Endothelial cell of umbilical vein (primary cell): ENCODE measurements around the gene NUDT3. TPM values are rescaled to one million over a fixed set of nuclear protein-coding genes. Genes with fewer than 3 reads are reported as not detected.
A peak's percentile ranks its signal among the peaks of the same experiment; 100 is the strongest.

Experiments
- BruUV-seq: library from RNA; stranded (reverse); fragments of 400-500 nt; replicated peaks from 2 replicates; lab custom pipeline; 2021; lab: Mats Ljungman, UMichigan
- CTCF ChIA-PET: fragments of 300-600, 350-600 bp; sonication (Branson Sonifier 250); formaldehyde crosslinking; loops from one replicate; lab custom pipeline; 2021; ENCODE audit warnings: antibody characterized with exemption, inconsistent platforms; lab: Charles Lee
- POLR2A ChIA-PET: fragments of 300-600, 350-600 bp; sonication (Branson Sonifier 250); formaldehyde crosslinking; loops from one replicate; lab custom pipeline; 2021; ENCODE audit warnings: antibody characterized with exemption, inconsistent platforms; lab: Charles Lee
- DNase-seq: peaks from one replicate; pipeline ENCODE4 v3.0.0-alpha.2; 2011; ENCODE audit warnings: low read depth, low spot score
- FAIRE-seq: peaks from 2 replicates; lab custom pipeline; 2011; peaks lifted over from hg19 to GRCh38; lab: Jason Lieb, UNC
- H2AFZ ChIP-seq: 2 replicates; pipeline ENCODE4 v1.6.0; 2012; ENCODE audit warnings: low read depth, low read length, control low read depth, inconsistent platforms
- H3K27ac ChIP-seq: 2 replicates; pipeline ENCODE4 v1.5.1; 2011; ENCODE audit warnings: low read depth, mild to moderate bottlenecking, control low read depth, low read length, moderate library complexity; ENCODE audit not compliant: insufficient read depth
- H3K27me3 ChIP-seq, 2 experiments: 2 replicates each; pipeline versions ENCODE4 v1.6.0 to v1.6.1; 2011; ENCODE audit warnings: low read length in 2 of 2, mixed read lengths in 1 of 2; ENCODE audit not compliant: control insufficient read depth in 2 of 2, insufficient read depth in 2 of 2
- H3K36me3 ChIP-seq, 2 experiments: 2 replicates in 1 of 2; 3 replicates in 1 of 2; pipeline ENCODE4 v1.5.1; 2011; ENCODE audit warnings: low read length in 2 of 2, mild to moderate bottlenecking in 1 of 2, moderate library complexity in 1 of 2; ENCODE audit not compliant: control insufficient read depth in 2 of 2, insufficient read depth in 2 of 2; ENCODE audit errors: extremely low read depth in 1 of 2
- H3K4me1 ChIP-seq: 3 replicates; pipeline ENCODE4 v1.5.1; 2011; ENCODE audit warnings: mild to moderate bottlenecking, low read length; ENCODE audit not compliant: control insufficient read depth, insufficient read depth; ENCODE audit errors: extremely low read depth
- H3K4me2 ChIP-seq: 2 replicates; pipeline ENCODE4 v1.6.1; 2011; ENCODE audit warnings: low read length, control low read depth, mixed read lengths; ENCODE audit not compliant: insufficient read depth
- H3K4me3 ChIP-seq, 3 experiments: fragments of 200-600 bp in 1 of 3; sonication (generic), shearing (Covaris generic) in 1 of 3; replicated peaks in 1 of 3; 2 replicates each; pipeline ENCODE4 v1.5.1; 2011 to 2016; ENCODE audit warnings: control low read depth in 3 of 3, low read length in 3 of 3, mild to moderate bottlenecking in 2 of 3, inconsistent platforms in 1 of 3, low read depth in 1 of 3, moderate library complexity in 1 of 3; ENCODE audit not compliant: insufficient read depth in 1 of 3
- H3K79me2 ChIP-seq: 2 replicates; pipeline ENCODE4 v1.6.0; 2012; ENCODE audit warnings: low read length, inconsistent platforms; ENCODE audit not compliant: control insufficient read depth, insufficient read depth
- H3K9ac ChIP-seq: replicated peaks from 2 replicates; pipeline ENCODE3; 2011; ENCODE audit warnings: low read length, control low read depth; ENCODE audit not compliant: insufficient read depth; ENCODE audit errors: extremely low read depth
- H3K9me1 ChIP-seq: replicated peaks from 3 replicates; pipeline ENCODE4 v1.6.0; 2011; ENCODE audit warnings: mild to moderate bottlenecking, low read length; ENCODE audit not compliant: control insufficient read depth, insufficient read depth; ENCODE audit errors: extremely low read depth
- H3K9me3 ChIP-seq: replicated peaks from 2 replicates; pipeline ENCODE4 v1.5.1; 2012; ENCODE audit warnings: low read length, inconsistent platforms; ENCODE audit not compliant: control insufficient read depth, insufficient read depth
- H4K20me1 ChIP-seq: replicated peaks from 2 replicates; pipeline ENCODE3; 2011; ENCODE audit warnings: mild to moderate bottlenecking, low read length; ENCODE audit not compliant: control insufficient read depth, insufficient read depth; ENCODE audit errors: extremely low read depth
- CTCF ChIP-seq, 2 donors: IDR thresholded peaks; 1 replicate in 1 of 2; 2 replicates in 1 of 2; pipeline ENCODE4 v1.5.1; 2011; ENCODE audit warnings: low read length in 2 of 2, mild to moderate bottlenecking in 2 of 2, moderate library complexity in 2 of 2, control low read depth in 1 of 2, inconsistent platforms in 1 of 2, low read depth in 1 of 2; ENCODE audit not compliant: insufficient read depth in 1 of 2; ENCODE audit errors: extremely low read depth in 1 of 2
- EZH2 ChIP-seq: IDR thresholded peaks from 2 replicates; pipeline ENCODE4 v1.6.1; 2012; ENCODE audit warnings: borderline replicate concordance, low read depth, mild to moderate bottlenecking, moderate library complexity, low read length, inconsistent platforms; ENCODE audit not compliant: severe bottlenecking
- FOS ChIP-seq: IDR thresholded peaks from 2 replicates; pipeline ENCODE4 v1.6.1; 2011; ENCODE audit warnings: mild to moderate bottlenecking, low read length, moderate library complexity, borderline replicate concordance; ENCODE audit not compliant: insufficient read depth
- GATA2 ChIP-seq: IDR thresholded peaks from 2 replicates; pipeline ENCODE4 v1.7.0; 2011; ENCODE audit warnings: low read depth, mild to moderate bottlenecking, moderate library complexity, mixed read lengths, low read length; ENCODE audit not compliant: insufficient read length, insufficient read depth
- JUN ChIP-seq: IDR thresholded peaks from 2 replicates; pipeline ENCODE4 v1.6.1; 2011; ENCODE audit warnings: borderline replicate concordance, low read depth; ENCODE audit not compliant: insufficient read length, insufficient read depth
- MAX ChIP-seq: IDR thresholded peaks from 2 replicates; pipeline ENCODE4 v1.6.1; 2011; ENCODE audit not compliant: insufficient read depth, insufficient read length
- MYC ChIP-seq: IDR thresholded peaks from one replicate; pipeline ENCODE4 v1.6.1; 2011; ENCODE audit warnings: mild to moderate bottlenecking, low read depth, low read length
- POLR2A ChIP-seq: IDR thresholded peaks from 2 replicates; pipeline ENCODE4 v1.6.1; 2012; ENCODE audit warnings: low read depth, mild to moderate bottlenecking, control low read depth, low read length
- POLR2AphosphoS5 ChIP-seq: IDR thresholded peaks from 2 replicates; pipeline ENCODE4 v1.6.1; 2012; ENCODE audit warnings: low read depth, mild to moderate bottlenecking, control low read depth, low read length, moderate library complexity; ENCODE audit not compliant: insufficient read depth
- dilution Hi-C: fragments of 300-500 bp; cut with MboI; formaldehyde crosslinking; loops from one replicate; pipeline ENCODE4 v1.15.0; 2019; ENCODE audit warnings: low sequenced_read_pairs; ENCODE audit not compliant: extremely low pct_ligation_motif_present
- intact Hi-C: fragments of 100-400 bp; cut with micrococcal nuclease; formaldehyde crosslinking; loops from one replicate; pipeline ENCODE4 v1.10.0; 2022
- polyA plus RNA-seq, 4 experiments: library from polyadenylated mRNA; depleted of rRNA in 3 of 4; stranded (reverse) in 3 of 4; unstranded in 1 of 4; fragments of >200 nt; gene quantifications; 2 replicates each; pipeline versions ENCODE4 v1.2.1 to v1.2.3, GENCODE V29; 2011 to 2012; ENCODE audit warnings: missing spikeins in 1 of 4
- total RNA-seq: library from RNA; stranded (reverse); gene quantifications from 2 replicates; pipeline ENCODE4 v1.2.3, GENCODE V29; 2021

The NUDT3 gene
- total and polyA plus RNA-seq, 2 donors (not counting 3 experiments of a cell fraction or from before 2014, with no cell fraction given): 11.9 to 30.9 TPM

- peaks cover 58% of the 10 kb centered on the region for H3K79me2 ChIP-seq
Measured at GRCh38 chr6:34424200-34425131, 32.0 kb upstream of the NUDT3 start.

More at GRCh38 chr6:34424200-34425131, 32.0 kb upstream of the NUDT3 start:
- dilution Hi-C loops (no loop called here), intact Hi-C loops (no loop called here)
- CTCF ChIA-PET: interaction anchor here (1.0 to 3.3 kb wide), 4 partner anchors 10 to 261 kb away, joined by 5 to 17 read pairs (median 14); no protein-coding TSS in a partner anchor
- Histone ChIP-seq H3K9me3 (no peaks in the 10 kb centered on the region), H3K4me2 (peak overlapping the region; percentile 84), H4K20me1 (no peaks in the 10 kb centered on the region), H3K36me3 (peaks cover 24 to 31% of the 10 kb centered on the region in 2 experiments), H3K9ac (peak overlapping the region; percentile 93), H2AFZ (no peak overlapping the region), H3K27ac (peak overlapping the region; percentile 79), H3K4me1 (peaks cover 15% of the 10 kb centered on the region), H3K9me1 (no peaks in the 10 kb centered on the region), H3K4me3 (peak overlapping the region; percentile 66 to 95 (median 90)), H3K27me3 (no peaks in the 10 kb centered on the region)
- DNase-seq: no peak
- no peak for FAIRE-seq
- no TSS peak for BruUV-seq
- POLR2A ChIA-PET: interaction anchor here (0.6 kb wide), 1 partner anchor 254 kb away, joined by 3 read pairs; no protein-coding TSS in a partner anchor
- TF ChIP-seq GATA2 (no peak), POLR2AphosphoS5 (no peak), EZH2 (no peak), FOS (no peak), JUN (no peak), MYC (no peak), POLR2A (no peak), MAX (no peak), CTCF (IDR thresholded peaks at IDR 0.05; ENCODE audit: extremely low read depth in 1 of 2, insufficient read depth in 1 of 2, low read depth in 1 of 2, low read length in 2 of 2) (no peak)
